K562 (cell line): Measurements from ENCODE around the gene CAPN2. TPM values are rescaled to one million over a fixed set of nuclear protein-coding genes. Genes with fewer than 3 reads are reported as not detected.

Experiments used
- ATAC-seq: fragments of 200-7000 bp; cut with Tn5 transposase; 3 replicates; pipeline ENCODE4 v1.9.1; 2020; ENCODE audit warnings: moderate library complexity
- BruUV-seq: library from RNA; stranded (reverse); fragments of 400-500 nt; replicated peaks from 2 replicates; lab custom pipeline; 2021; lab: Mats Ljungman, UMichigan
- CTCF ChIA-PET: fragments of 300-600 bp; formaldehyde crosslinking; extraction: SDS; loops from one replicate; lab custom pipeline; 2021; ENCODE audit warnings: low intra/inter-chr PET ratio; lab: Yijun Ruan, JAX
- POLR2A ChIA-PET: fragments of 300-600, 350-650 bp; sonication (Branson Sonifier 250); formaldehyde crosslinking; extraction: SDS; loops from one replicate; lab custom pipeline; 2021; ENCODE audit warnings: antibody characterized with exemption, inconsistent platforms; lab: Yijun Ruan, JAX
- DNase-seq, 4 experiments: peaks; one replicate each; pipeline versions ENCODE4 v3.0.0 to v3.0.0-alpha.2; 2011 to 2018; ENCODE audit warnings: low spot score in 3 of 4, mixed read lengths in 3 of 4; ENCODE audit errors: extremely low read depth in 1 of 4
- FAIRE-seq: peaks from 2 replicates; lab custom pipeline; 2011; peaks lifted over from hg19 to GRCh38; lab: Jason Lieb, UNC
- H2AFZ ChIP-seq: 2 replicates; pipeline ENCODE4 v1.6.0; 2011; ENCODE audit warnings: low read depth, low read length, control low read depth, inconsistent platforms
- H3K27ac ChIP-seq: fragments of 200-600 bp; 3 replicates; pipeline ENCODE4 v1.8.0; 2011; ENCODE audit warnings: low read depth, mild to moderate bottlenecking, control low read depth, inconsistent platforms, low read length, moderate library complexity, mixed read lengths; ENCODE audit errors: extremely low read depth
- H3K27me3 ChIP-seq, 2 experiments: fragments of 300-600 bp in 1 of 2; 2 replicates in 1 of 2; 3 replicates in 1 of 2; pipeline versions ENCODE4 v1.6.0 to v1.8.0; 2011; ENCODE audit warnings: inconsistent platforms in 2 of 2, low read length in 2 of 2, mild to moderate bottlenecking in 1 of 2, mixed read lengths in 1 of 2, moderate library complexity in 1 of 2; ENCODE audit not compliant: control insufficient read depth in 2 of 2, insufficient read depth in 2 of 2
- H3K36me3 ChIP-seq: fragments of 300-600 bp; 3 replicates; pipeline ENCODE4 v1.8.0; 2011; ENCODE audit warnings: mild to moderate bottlenecking, low read length, inconsistent platforms; ENCODE audit not compliant: control insufficient read depth, insufficient read depth
- H3K4me1 ChIP-seq, 2 experiments: fragments of 200-600 bp in 1 of 2; replicated peaks in 1 of 2; 2 replicates in 1 of 2; 3 replicates in 1 of 2; pipeline versions ENCODE4 v1.5.1 to v1.8.0; 2011; ENCODE audit warnings: inconsistent platforms in 2 of 2, low read length in 2 of 2, mild to moderate bottlenecking in 1 of 2, mixed read lengths in 1 of 2, moderate library complexity in 1 of 2; ENCODE audit not compliant: control insufficient read depth in 2 of 2, insufficient read depth in 2 of 2
- H3K4me2 ChIP-seq: 2 replicates; pipeline ENCODE4 v1.6.1; 2011; ENCODE audit warnings: low read length, control low read depth, inconsistent platforms, mixed read lengths; ENCODE audit not compliant: insufficient read depth
- H3K4me3 ChIP-seq: fragments of 200-600 bp; sonication (generic), shearing (Covaris generic); 2 replicates; pipeline ENCODE4 v1.5.1; 2016; ENCODE audit warnings: control low read depth, inconsistent platforms
- H3K79me2 ChIP-seq: fragments of 200-600 bp; 3 replicates; pipeline ENCODE4 v1.8.0; 2011; ENCODE audit warnings: low read length, inconsistent platforms; ENCODE audit not compliant: control insufficient read depth, insufficient read depth
- H3K9ac ChIP-seq, 2 experiments: 2 replicates each; pipeline versions ENCODE4 v1.6.0 to v1.6.1; 2011; ENCODE audit warnings: low read depth in 2 of 2, low read length in 2 of 2, control low read depth in 1 of 2, inconsistent platforms in 1 of 2, mild to moderate bottlenecking in 1 of 2, mixed read lengths in 1 of 2; ENCODE audit not compliant: insufficient read depth in 1 of 2
- H3K9me1 ChIP-seq: one replicate; pipeline ENCODE4 v1.6.0; 2011; ENCODE audit warnings: inconsistent platforms, mild to moderate bottlenecking, low read length, moderate library complexity; ENCODE audit not compliant: control insufficient read depth, insufficient read depth
- H3K9me3 ChIP-seq: replicated peaks from 2 replicates; pipeline ENCODE4 v1.5.1; 2011; ENCODE audit warnings: low read depth, low read length, inconsistent platforms; ENCODE audit not compliant: control insufficient read depth, insufficient read depth
- H4K20me1 ChIP-seq: replicated peaks from 2 replicates; pipeline ENCODE4 v1.6.1; 2011; ENCODE audit warnings: low read length, inconsistent platforms, mixed read lengths; ENCODE audit not compliant: control insufficient read depth, insufficient read depth
- EHMT2 ChIP-seq: fragments of 450-650 bp; IDR thresholded peaks from 2 replicates; pipeline ENCODE4 v1.6.1; 2018; ENCODE audit warnings: antibody characterized with exemption
- LARP7 ChIP-seq: fragments of 450-650 bp; IDR thresholded peaks from 2 replicates; pipeline ENCODE4 v1.6.1; 2016
- PCBP1 ChIP-seq: fragments of 200-400 bp; formaldehyde crosslinking; IDR thresholded peaks from 2 replicates; pipeline ENCODE4 v1.6.1; 2018; ENCODE audit warnings: mild to moderate bottlenecking, low read depth, low read length; ENCODE audit not compliant: poor library complexity, severe bottlenecking
- TGIF2 ChIP-seq: sonication (generic); formaldehyde crosslinking; IDR thresholded peaks from 2 replicates; pipeline ENCODE4 v1.8.1; 2022; ENCODE audit warnings: mild to moderate bottlenecking, missing genetic modification reagents, moderate library complexity
- ZKSCAN8 ChIP-seq: fragments of 200-800 bp; sonication (Bioruptor generic); IDR thresholded peaks from 2 replicates; pipeline ENCODE4 v1.6.1; 2016; ENCODE audit warnings: missing genetic modification characterization, missing compliant biosample characterization
- WGBS: fragments of 100-300 bp; shearing (Covaris generic); methylation state at CpG from one replicate; pipeline ENCODE4 v1.1.6; 2016; ENCODE audit warnings: low coverage, mixed read lengths; ENCODE audit not compliant: insufficient coverage; ENCODE audit errors: missing lambda C conversion rate; 5-methylcytosine and 5-hydroxymethylcytosine counted together
- in situ Hi-C: fragments of 300-500 bp; cut with MboI; formaldehyde crosslinking; loops from 4 replicates; pipeline ENCODE4 v1.15.0; 2018; ENCODE audit warnings: inconsistent platforms, mixed read lengths
- intact Hi-C: fragments of 100-400 bp; cut with micrococcal nuclease; formaldehyde crosslinking; loops from 2 replicates; pipeline ENCODE4 v1.14.2; 2022
- polyA plus RNA-seq, 8 experiments: library from polyadenylated mRNA; depleted of rRNA in 4 of 8; stranded (reverse) in 5 of 8; unstranded in 3 of 8; fragments of >200 nt; fragmentation: Nextera tagmentation in 2 of 8; fragmentation: Illumina TruSeq in 1 of 8; extraction: Ambion mirVana in 2 of 8; extraction: Trizol in 1 of 8; gene quantifications; 2 replicates each; pipeline versions ENCODE4 v1.2.1 to v1.2.3, GENCODE V29; 2011 to 2014; ENCODE audit warnings: inconsistent platforms in 1 of 8, missing spikeins in 1 of 8
- total RNA-seq, 7 experiments: library from RNA; depleted of rRNA in 6 of 7; stranded (reverse); fragments of >200 nt in 6 of 7; fragmentation: Illumina TruSeq in 2 of 7; extraction: Trizol in 2 of 7; gene quantifications; 2 replicates each; pipeline versions ENCODE4 v1.2.1 to v1.2.3, GENCODE V29; 2011 to 2021; ENCODE audit warnings: low replicate concordance in 1 of 7
- TF ChIP-seq, protein P1 (sequence below), 2 experiments: fragments of 450-650 bp; IDR thresholded peaks; 2 replicates each; pipeline ENCODE4 v1.6.1; 2016; ENCODE audit warnings: mild to moderate bottlenecking in 2 of 2, borderline replicate concordance in 1 of 2, low read depth in 1 of 2, moderate library complexity in 1 of 2

Gene CAPN2
- total and polyA plus RNA-seq, 9 of the 15 experiments (the other 6 are each of a cell fraction or from before 2014, with no cell fraction given), result 24.6 to 157 (median 101) TPM

DNA sequence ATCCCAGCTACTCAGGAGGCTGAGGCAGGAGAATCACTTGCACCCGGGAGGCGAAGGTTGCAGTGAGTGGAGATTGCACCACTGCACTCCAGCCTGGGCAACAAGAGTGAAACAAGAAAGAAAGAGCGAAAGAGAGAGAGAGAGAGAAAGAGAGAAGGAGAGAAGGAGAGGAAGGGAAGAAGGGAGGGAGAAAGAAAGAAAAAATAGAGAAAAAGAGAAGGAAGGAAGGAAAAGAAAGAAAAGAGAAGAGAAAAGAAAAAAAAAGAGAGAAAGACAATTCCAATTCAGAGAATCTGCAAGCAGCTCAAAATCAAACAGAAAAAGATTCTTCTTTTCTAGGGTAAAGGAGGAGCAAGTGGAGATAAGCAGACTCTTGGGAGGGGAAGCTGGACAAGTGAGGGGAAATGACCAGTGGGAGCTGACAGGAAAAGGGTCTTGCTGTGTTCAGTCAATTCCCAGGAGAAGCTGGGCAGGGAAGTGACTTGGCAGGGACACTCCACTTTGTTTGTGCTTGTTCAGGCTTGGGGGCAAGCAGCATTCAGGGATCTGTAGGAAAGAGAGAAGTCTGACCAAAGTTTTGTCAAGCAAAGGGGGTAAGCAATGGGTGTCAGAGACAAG is 3.6 kb upstream of the CAPN2 start:
- WGBS, result 75% methylated on average over 3 of the region's 3 CpGs
- no peak for ATAC-seq
- no peaks in the 10 kb centered on the region for H3K9me3 ChIP-seq
- in situ Hi-C loops (loop anchor here (25.0 kb wide), 1 partner anchor 204 kb away; no protein-coding TSS in a partner anchor), intact Hi-C loops (loop anchor here (5.0 to 10.0 kb wide), 2 partner anchors 84 to 1216 kb away; partner anchors contain the start of gene DNAH14)
- H3K4me1 ChIP-seq, result peaks cover 49 to 58% of the 10 kb centered on the region in 2 experiments
- no peaks in the 10 kb centered on the region for H3K27me3 ChIP-seq
- BruUV-seq, result no TSS peak
- H3K9ac ChIP-seq, result peak overlapping the region; percentile 2 to 55; a peak in 1 of 4 replicates
- FAIRE-seq, result no peak
- H4K20me1 ChIP-seq, result no peaks in the 10 kb centered on the region
- DNase-seq, result peak in 1 of 4 experiments; percentile 19
- peaks cover 14% of the 10 kb centered on the region for H3K79me2 ChIP-seq
- no peak overlapping the region for H3K4me2 ChIP-seq
- peak overlapping the region; percentile 20 for H2AFZ ChIP-seq
- H3K36me3 ChIP-seq, result no peaks in the 10 kb centered on the region; the same call in 2 of the 3 replicates
- H3K9me1 ChIP-seq, result no peaks in the 10 kb centered on the region
- H3K4me3 ChIP-seq, result no peak overlapping the region
- POLR2A ChIA-PET, result interaction anchor here (0.6 to 1.0 kb wide), 7 partner anchors 10 to 1205 kb away, joined by 3 to 6 read pairs (median 3); no protein-coding TSS in a partner anchor
- no peak overlapping the region for H3K27ac ChIP-seq
- CTCF ChIA-PET, result no interaction called here
- TF ChIP-seq TGIF2 (CRISPR knock-in tag), result no peak
- TF ChIP-seq LARP7, result peak; percentile 95
- TF ChIP-seq ZKSCAN8 (CRISPR knock-in tag), result no peak
- TF ChIP-seq PCBP1, result no peak
- peak; percentile 54; the same call in 1 of the 2 replicates for TF ChIP-seq EHMT2
- TF ChIP-seq, protein P1, sequence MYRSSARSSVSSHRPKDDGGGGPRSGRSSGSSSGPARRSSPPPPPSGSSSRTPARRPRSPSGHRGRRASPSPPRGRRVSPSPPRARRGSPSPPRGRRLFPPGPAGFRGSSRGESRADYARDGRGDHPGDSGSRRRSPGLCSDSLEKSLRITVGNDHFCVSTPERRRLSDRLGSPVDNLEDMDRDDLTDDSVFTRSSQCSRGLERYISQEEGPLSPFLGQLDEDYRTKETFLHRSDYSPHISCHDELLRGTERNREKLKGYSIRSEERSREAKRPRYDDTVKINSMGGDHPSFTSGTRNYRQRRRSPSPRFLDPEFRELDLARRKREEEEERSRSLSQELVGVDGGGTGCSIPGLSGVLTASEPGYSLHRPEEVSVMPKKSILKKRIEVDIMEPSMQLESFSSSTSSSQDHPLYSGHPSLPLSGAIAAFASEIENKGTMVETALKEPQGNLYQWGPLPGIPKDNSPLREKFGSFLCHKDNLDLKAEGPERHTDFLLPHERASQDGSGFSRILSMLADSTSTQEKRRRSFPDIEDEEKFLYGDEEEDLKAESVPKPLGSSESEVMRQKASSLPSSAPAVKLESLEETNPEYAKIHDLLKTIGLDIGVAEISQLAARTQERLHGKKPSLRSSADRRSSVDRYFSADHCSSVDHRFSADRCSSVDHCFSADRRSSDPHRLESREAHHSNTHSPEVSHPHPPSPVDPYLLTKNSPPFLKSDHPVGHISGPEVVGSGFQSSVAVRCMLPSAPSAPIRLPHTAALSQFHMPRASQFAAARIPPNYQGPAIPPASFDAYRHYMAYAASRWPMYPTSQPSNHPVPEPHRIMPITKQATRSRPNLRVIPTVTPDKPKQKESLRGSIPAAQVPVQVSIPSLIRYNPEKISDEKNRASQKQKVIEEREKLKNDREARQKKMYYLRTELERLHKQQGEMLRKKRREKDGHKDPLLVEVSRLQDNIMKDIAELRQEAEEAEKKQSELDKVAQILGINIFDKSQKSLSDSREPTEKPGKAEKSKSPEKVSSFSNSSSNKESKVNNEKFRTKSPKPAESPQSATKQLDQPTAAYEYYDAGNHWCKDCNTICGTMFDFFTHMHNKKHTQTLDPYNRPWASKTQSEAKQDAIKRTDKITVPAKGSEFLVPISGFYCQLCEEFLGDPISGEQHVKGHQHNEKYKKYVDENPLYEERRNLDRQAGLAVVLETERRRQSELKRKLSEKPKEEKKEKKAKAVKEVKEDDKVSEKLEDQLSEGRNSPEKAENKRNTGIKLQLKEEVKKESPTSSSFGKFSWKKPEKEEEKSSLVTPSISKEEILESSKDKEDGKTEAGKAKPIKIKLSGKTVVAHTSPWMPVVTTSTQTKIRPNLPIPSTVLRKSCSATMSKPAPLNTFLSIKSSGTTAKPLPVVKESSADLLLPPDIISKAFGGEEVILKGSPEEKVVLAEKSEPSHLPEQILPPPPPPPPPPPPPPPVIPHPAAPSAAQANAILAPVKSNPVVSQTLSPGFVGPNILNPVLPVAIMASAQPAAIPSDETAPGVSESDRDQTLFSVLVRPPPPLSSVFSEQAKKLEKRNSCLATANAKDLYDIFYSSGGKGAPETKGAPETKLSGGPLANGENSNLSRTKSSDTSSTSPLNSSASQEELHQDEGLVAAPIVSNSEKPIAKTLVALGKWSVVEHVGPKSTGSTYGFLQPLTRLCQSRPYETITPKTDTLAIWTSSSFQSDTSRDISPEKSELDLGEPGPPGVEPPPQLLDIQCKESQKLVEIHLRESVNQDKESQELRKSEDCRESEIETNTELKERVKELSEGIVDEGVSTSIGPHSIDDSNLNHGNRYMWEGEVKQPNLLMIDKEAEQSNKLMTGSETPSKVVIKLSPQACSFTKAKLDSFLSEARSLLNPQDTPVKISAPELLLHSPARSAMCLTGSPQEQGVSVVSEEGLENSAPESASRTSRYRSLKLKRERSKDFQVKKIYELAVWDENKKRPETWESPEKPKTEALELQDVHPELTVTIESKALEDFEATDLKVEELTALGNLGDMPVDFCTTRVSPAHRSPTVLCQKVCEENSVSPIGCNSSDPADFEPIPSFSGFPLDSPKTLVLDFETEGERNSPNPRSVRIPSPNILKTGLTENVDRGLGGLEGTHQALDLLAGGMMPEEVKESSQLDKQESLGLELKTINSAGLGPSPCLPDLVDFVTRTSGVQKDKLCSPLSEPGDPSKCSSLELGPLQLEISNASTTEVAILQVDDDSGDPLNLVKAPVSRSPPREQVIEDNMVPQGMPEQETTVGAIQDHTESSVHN (IDR thresholded peaks at IDR 0.05; ENCODE audit: borderline replicate concordance in 1 of 2, low read depth in 1 of 2), result 0 out of 4 replicates have a peak, but pooled peaks of 1 of the 2 experiments have one; percentile 23
